Choroid plexus epithelial cell (primary cell): Measurements from ENCODE around the gene PREPL.

ENCODE experiments used
- DNase-seq: peaks from one replicate; pipeline ENCODE4 v3.0.0-alpha.2; 2010; ENCODE audit warnings: low read depth
- H3K4me3 ChIP-seq: 2 replicates; pipeline ENCODE4 v1.5.1; 2011; ENCODE audit warnings: low read depth, mild to moderate bottlenecking, control low read depth, low read length, moderate library complexity
- TF ChIP-seq, protein P1 (sequence below): conservative IDR thresholded peaks from 2 replicates; pipeline ENCODE4 v1.5.1; 2011; ENCODE audit warnings: low read depth, mild to moderate bottlenecking, control low read depth, inconsistent platforms, low read length, moderate library complexity

PREPL gene

DNA sequence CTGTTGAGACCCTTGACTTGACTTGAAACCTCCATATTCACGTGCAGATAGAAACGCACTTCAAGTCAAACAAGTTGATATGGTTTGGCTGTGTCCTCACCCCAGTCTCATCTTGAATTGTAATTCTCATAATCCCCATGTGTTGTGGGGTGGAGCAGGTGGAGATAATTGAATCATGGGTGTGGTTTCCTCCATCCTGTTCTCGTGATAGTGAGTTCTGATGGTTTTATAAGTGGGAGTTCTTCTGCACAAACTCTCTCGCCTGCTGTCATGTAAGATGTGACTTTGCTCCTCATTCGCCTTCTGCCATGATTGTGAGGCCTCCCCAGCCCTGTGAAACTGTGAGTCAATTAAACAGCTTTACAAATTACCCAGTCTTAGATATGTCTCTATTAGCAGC, 64.6 kb downstream of the PREPL start:
- H3K4me3 ChIP-seq: no peak overlapping the region
- no peak for DNase-seq
- TF ChIP-seq, protein P1, sequence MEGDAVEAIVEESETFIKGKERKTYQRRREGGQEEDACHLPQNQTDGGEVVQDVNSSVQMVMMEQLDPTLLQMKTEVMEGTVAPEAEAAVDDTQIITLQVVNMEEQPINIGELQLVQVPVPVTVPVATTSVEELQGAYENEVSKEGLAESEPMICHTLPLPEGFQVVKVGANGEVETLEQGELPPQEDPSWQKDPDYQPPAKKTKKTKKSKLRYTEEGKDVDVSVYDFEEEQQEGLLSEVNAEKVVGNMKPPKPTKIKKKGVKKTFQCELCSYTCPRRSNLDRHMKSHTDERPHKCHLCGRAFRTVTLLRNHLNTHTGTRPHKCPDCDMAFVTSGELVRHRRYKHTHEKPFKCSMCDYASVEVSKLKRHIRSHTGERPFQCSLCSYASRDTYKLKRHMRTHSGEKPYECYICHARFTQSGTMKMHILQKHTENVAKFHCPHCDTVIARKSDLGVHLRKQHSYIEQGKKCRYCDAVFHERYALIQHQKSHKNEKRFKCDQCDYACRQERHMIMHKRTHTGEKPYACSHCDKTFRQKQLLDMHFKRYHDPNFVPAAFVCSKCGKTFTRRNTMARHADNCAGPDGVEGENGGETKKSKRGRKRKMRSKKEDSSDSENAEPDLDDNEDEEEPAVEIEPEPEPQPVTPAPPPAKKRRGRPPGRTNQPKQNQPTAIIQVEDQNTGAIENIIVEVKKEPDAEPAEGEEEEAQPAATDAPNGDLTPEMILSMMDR: no peak

DNA sequence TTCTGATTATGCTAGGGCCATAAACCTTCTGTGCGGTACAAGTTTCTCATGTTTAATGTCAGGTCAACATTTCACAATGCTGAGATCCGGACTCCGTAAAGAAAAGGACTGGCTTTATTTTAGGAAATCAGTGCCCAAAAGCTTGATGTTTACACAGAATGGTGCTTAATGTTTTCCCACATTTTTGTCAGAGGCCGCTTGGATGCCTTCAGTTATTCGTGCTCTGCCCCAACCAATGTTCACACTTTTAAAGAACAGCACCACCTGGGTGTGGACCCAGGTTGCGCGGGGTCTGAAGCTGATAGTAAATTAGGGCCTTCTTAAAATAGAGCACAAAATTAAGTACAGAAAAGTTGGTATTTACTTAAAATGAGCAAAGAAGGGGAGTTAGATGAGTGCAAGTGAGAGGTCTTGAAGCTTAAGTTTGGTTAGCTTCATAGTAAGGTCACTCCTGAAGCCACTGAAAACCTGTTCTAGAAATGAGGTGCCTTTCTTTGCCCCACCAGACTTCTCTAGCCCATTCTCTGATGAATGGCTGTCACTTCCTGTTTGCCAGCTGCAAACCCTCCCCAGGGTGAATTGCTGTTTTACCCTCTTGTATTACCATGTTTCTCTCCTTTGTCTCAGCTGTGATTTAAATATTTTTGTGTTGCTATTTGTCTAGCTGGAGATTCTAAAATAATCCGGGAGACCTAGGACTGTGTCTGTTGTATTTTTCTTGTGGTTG, 65.5 kb downstream of the PREPL start:
- no peak overlapping the region for H3K4me3 ChIP-seq
- no peak for DNase-seq
- TF ChIP-seq, protein P1: peak; percentile 33

DNA sequence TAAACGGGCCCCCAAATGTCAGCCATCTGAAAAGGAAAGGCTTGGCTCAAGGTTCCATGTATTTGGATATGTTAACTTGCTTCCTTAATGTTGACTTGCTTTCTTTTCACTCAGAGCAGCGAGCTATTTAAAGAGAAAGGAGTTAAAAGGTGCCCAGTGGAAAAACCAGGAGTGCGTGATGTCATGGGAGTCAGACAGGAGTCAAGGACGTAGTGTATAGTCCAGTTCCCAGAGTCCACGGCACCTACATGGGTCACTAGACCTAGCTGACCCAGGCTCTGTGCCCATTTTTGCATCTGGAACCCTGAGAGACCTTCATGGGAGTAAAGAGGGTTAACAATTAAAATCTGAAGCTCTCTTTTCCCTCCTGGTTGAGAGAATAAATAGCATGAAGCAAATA, 66.2 kb downstream of the PREPL start:
- H3K4me3 ChIP-seq: no peak overlapping the region
- DNase-seq: no peak
- TF ChIP-seq, protein P1: no peak

DNA sequence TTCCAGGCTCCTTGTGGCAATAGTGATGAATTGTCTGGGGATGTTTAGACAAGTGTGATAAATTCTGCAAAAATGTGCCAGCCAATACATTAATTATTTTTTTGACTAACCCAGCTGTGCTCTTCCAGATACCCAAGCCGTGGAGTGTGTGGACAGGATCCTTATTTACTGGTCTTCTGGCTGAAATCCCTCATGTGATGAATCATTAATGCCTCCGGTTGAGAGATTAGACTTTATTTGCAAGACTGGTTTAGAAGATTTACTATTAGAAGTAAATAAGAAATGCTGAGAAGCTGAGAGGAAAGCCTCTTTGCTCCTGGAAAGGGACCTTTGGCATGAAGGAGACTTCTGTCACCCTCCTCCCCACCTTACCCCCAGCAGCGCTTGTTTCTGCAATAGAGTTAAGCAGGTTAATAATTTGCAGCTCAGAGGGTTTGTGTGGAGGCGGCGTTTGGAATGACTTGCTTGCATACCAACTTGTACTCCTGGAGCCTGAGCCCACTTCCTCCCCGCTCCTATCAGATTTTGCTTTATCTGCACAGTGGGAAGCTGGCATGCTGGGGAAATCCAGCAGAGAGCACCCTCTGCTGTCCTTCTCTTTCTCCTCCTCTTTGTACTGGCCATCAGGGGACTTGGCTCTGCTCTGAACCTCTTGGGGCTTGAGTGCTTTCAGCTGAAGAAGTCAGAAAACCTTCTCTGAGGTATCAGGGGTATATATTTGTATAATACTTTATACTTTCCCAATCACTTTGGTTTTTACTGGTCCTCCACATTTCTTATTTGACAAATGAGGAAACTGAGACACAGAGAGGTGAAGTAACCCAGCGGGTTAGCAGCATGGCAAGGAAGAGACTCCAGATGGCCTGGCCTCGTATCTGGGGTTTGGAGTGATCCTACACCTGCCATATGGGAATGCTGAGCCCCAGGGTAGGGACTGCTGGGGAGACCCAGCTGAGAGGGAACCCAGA, 69.7 kb downstream of the PREPL start:
- no peak overlapping the region for H3K4me3 ChIP-seq
- peak; percentile 78 for DNase-seq
- TF ChIP-seq, protein P1: peak; percentile 81

DNA sequence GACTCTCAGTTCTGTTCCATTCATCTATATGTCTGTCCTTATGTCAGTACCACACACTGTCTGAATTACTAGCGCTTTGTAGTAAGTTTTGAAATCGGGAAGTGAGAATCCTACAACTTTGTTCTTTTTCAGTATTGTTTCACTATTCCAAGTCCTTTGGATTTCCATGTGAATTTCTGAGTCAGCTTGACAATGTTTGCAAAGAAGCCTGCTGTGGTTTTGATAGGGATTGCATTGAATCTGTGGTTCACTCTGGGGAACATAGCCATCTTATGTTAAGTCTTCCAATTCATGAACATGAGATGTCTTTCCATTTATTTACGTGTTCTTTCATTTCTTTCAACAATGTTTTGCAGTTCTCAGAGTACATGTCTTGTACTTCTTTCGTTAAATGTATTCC, 71.0 kb downstream of the PREPL start:
- DNase-seq: peak; percentile 63
- no peak overlapping the region for H3K4me3 ChIP-seq
- TF ChIP-seq, protein P1: no peak

DNA sequence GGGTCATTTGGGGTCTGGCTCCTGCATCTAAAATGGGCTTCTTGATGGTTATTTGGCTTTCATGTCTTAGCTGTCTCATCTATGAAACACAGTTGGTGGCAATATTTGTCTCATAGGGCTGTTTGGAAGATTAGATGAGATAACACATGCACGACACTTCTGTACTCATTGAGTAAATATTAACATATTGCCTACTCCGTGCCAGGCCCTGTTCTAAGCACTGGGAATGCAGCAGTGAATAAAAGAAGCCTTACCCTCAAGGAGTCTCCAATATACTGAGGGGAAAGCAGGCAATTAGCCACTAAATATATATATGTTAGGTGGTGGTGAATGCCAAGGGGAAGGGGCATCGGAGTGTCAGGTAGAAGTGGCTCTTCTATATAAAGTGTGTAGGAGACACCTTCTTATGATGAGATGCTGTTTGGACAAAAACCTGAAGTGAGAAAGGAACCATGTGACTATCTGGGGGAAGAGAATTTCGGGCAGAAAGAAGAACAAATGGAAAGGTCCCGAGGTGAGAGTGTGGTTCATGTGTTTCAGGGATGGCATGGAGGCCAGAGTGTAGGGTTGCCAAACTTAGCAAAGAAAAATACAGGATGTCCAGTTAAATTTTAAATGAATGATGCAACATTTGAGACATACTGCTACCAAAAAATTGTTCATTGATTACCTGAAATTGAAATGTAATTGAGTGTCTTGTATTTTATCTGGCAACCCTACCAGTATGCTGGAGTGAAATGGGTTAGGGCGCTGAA, 74.2 kb downstream of the PREPL start:
- H3K4me3 ChIP-seq: no peak overlapping the region
- TF ChIP-seq, protein P1: no peak
- no peak for DNase-seq
